GM23248 (cell line): ENCODE measurements around the gene PGRMC1. TPM values are rescaled to one million over a fixed set of nuclear protein-coding genes. Genes with fewer than 3 reads are reported as not detected.

Experiments used
- DNase-seq: peaks from one replicate; pipeline ENCODE4 v3.0.0-alpha.2; 2015
- H2AFZ ChIP-seq: fragments of 200-600 bp; sonication (generic); 2 replicates; pipeline ENCODE4 v1.6.1; 2016; ENCODE audit warnings: antibody characterized with exemption
- H3F3A ChIP-seq: fragments of 200-600 bp; sonication (generic); 2 replicates; pipeline ENCODE4 v1.6.1; 2016; ENCODE audit warnings: mild to moderate bottlenecking, antibody characterized with exemption, mixed run types; ENCODE audit not compliant: insufficient read depth
- H3K27ac ChIP-seq: fragments of 200-600 bp; sonication (generic); 2 replicates; pipeline ENCODE4 v1.5.1; 2016; ENCODE audit warnings: mild to moderate bottlenecking
- H3K27me3 ChIP-seq: fragments of 200-600 bp; sonication (generic); replicated peaks from 2 replicates; pipeline ENCODE4 v1.6.1; 2016; ENCODE audit warnings: mild to moderate bottlenecking; ENCODE audit not compliant: insufficient read depth
- H3K36me3 ChIP-seq: fragments of 200-600 bp; sonication (generic); 2 replicates; pipeline ENCODE4 v1.6.1; 2016; ENCODE audit warnings: low read depth, mild to moderate bottlenecking
- H3K4me1 ChIP-seq: fragments of 200-600 bp; sonication (generic); 2 replicates; pipeline ENCODE4 v1.6.1; 2016; ENCODE audit warnings: mild to moderate bottlenecking; ENCODE audit not compliant: insufficient read depth
- H3K4me2 ChIP-seq: fragments of 200-600 bp; sonication (generic); one replicate; pipeline ENCODE4 v1.6.1; 2016; ENCODE audit warnings: mild to moderate bottlenecking; ENCODE audit not compliant: unreplicated experiment
- H3K4me3 ChIP-seq: fragments of 200-600 bp; sonication (generic); 2 replicates; pipeline ENCODE4 v1.5.1; 2016; ENCODE audit warnings: mild to moderate bottlenecking
- H3K79me2 ChIP-seq: fragments of 200-600 bp; sonication (generic); 2 replicates; pipeline ENCODE4 v1.6.1; 2016; ENCODE audit warnings: mild to moderate bottlenecking; ENCODE audit not compliant: insufficient read depth
- H3K9ac ChIP-seq: fragments of 200-600 bp; sonication (generic); 2 replicates; pipeline ENCODE4 v1.6.1; 2016; ENCODE audit warnings: mild to moderate bottlenecking
- H3K9me2 ChIP-seq: fragments of 200-600 bp; sonication (generic); 2 replicates; pipeline ENCODE4 v1.6.1; 2016; ENCODE audit warnings: mixed run types, mild to moderate bottlenecking, moderate library complexity; ENCODE audit not compliant: insufficient read depth
- H3K9me3 ChIP-seq: fragments of 200-600 bp; sonication (generic); one replicate; pipeline ENCODE4 v1.6.1; 2017; ENCODE audit warnings: low read depth
- H4K20me1 ChIP-seq: fragments of 200-600 bp; sonication (generic); 2 replicates; pipeline ENCODE4 v1.6.0; 2016; ENCODE audit not compliant: insufficient read depth
- EZH2 ChIP-seq: fragments of 200-600 bp; sonication (generic); IDR thresholded peaks from 2 replicates; pipeline ENCODE4 v1.6.1; 2018; ENCODE audit warnings: antibody characterized with exemption, mild to moderate bottlenecking; ENCODE audit not compliant: insufficient read depth, poor library complexity, severe bottlenecking
- EZH2phosphoT487 ChIP-seq: fragments of 200-600 bp; sonication (generic); IDR thresholded peaks from 2 replicates; pipeline ENCODE4 v1.6.1; 2018; ENCODE audit warnings: antibody characterized with exemption, moderate library complexity, mild to moderate bottlenecking, low read depth; ENCODE audit not compliant: insufficient read depth
- WGBS, 2 experiments: methylation state at CpG; one replicate each; pipeline ENCODE4 v1.1.6; 2015 to 2017; ENCODE audit warnings: low lambda C conversion rate in 2 of 2, low coverage in 1 of 2; ENCODE audit errors: missing lambda C conversion rate in 2 of 2; 5-methylcytosine and 5-hydroxymethylcytosine counted together
- in situ Hi-C: fragments of 300-500 bp; cut with MboI; formaldehyde crosslinking; loops from 2 replicates; pipeline ENCODE4 v1.15.0; 2020
- polyA plus RNA-seq: library from polyadenylated mRNA; unstranded; fragments of >200 nt; fragmentation: Nextera tagmentation; extraction: Ambion mirVana; gene quantifications from 2 replicates; pipeline ENCODE4 v1.2.1, GENCODE V29; 2016
- total RNA-seq: library from RNA; depleted of rRNA; stranded (reverse); fragments of >200 nt; shearing (Covaris generic); gene quantifications from 2 replicates; pipeline ENCODE4 v1.2.3, GENCODE V29; 2014

Gene PGRMC1
- total and polyA plus RNA-seq, 2 experiments from 2014 or later, result 176 to 245 TPM

- Histone ChIP-seq H3K9ac (no peak overlapping the region), H3K4me1 (no peaks in the 10 kb centered on the region), H3K4me2 (no peak overlapping the region), H2AFZ (no peak overlapping the region), H3K4me3 (no peak overlapping the region), H3K27me3 (no peaks in the 10 kb centered on the region; the same call in none of the 2 replicates), H3K36me3 (no peaks in the 10 kb centered on the region), H3K79me2 (no peaks in the 10 kb centered on the region), H3K9me3 (no peaks in the 10 kb centered on the region), H4K20me1 (no peaks in the 10 kb centered on the region), H3K27ac (no peak overlapping the region), H3K9me2 (no peaks in the 10 kb centered on the region), H3F3A (no peaks in the 10 kb centered on the region)
- in situ Hi-C loops, result loop anchor here (25.0 kb wide), 1 partner anchor 374 kb away; no protein-coding TSS in a partner anchor
- TF ChIP-seq EZH2, result no peak
- WGBS, 2 experiments, result 80 to 92% methylated on average over 1 of the region's 1 CpG
- DNase-seq, result no peak
These were observed 24.5 kb upstream of the PGRMC1 start for GRCh38 chrX:119211649-119212014.

- H3K4me2 ChIP-seq, result no peak overlapping the region
- no peaks in the 10 kb centered on the region for H3F3A ChIP-seq
- no peak overlapping the region for H2AFZ ChIP-seq
- H3K9me3 ChIP-seq, result no peaks in the 10 kb centered on the region
- no peak overlapping the region for H3K4me3 ChIP-seq
- peak; percentile 49 for DNase-seq
- no peaks in the 10 kb centered on the region for H3K9me2 ChIP-seq
- H3K9ac ChIP-seq, result no peak overlapping the region
- H3K36me3 ChIP-seq, result no peaks in the 10 kb centered on the region
- H3K27ac ChIP-seq, result no peak overlapping the region
- no peaks in the 10 kb centered on the region for H3K79me2 ChIP-seq
- H3K27me3 ChIP-seq, result no peaks in the 10 kb centered on the region
- no peaks in the 10 kb centered on the region for H4K20me1 ChIP-seq
- no peaks in the 10 kb centered on the region for H3K4me1 ChIP-seq
- in situ Hi-C loops, result loop anchor here (25.0 kb wide), 1 partner anchor 381 kb away; no protein-coding TSS in a partner anchor
- 4 to 5% methylated on average over 4 of the region's 4 CpGs for whole genome bisulfite sequencing, 2 experiments
- no peak for TF ChIP-seq EZH2phosphoT487
- TF ChIP-seq EZH2, result no peak
These were observed 17.9 kb upstream of the PGRMC1 start for GRCh38 chrX:119218198-119218597.

GRCh38 chrX:119222932-119223331 lies 13.2 kb upstream of the PGRMC1 start:
- TF ChIP-seq EZH2phosphoT487 (no peak), EZH2 (no peak)
- no peak overlapping the region for H3K27ac ChIP-seq
- H3K79me2 ChIP-seq, result no peaks in the 10 kb centered on the region
- H3K4me2 ChIP-seq, result no peak overlapping the region
- no peak overlapping the region for H3K9ac ChIP-seq
- H3K4me3 ChIP-seq, result no peak overlapping the region
- H3K9me3 ChIP-seq, result no peaks in the 10 kb centered on the region
- H3F3A ChIP-seq, result peaks cover 8% of the 10 kb centered on the region
- peaks cover 5% of the 10 kb centered on the region; the same call in 1 of the 2 replicates for H3K4me1 ChIP-seq
- DNase-seq, result no peak
- WGBS, 2 experiments, result 81 to 89% methylated on average over 5 to 30 of the region's 37 CpGs
- H3K27me3 ChIP-seq, result no peaks in the 10 kb centered on the region
- H3K36me3 ChIP-seq, result no peaks in the 10 kb centered on the region
- H2AFZ ChIP-seq, result no peak overlapping the region
- H4K20me1 ChIP-seq, result no peaks in the 10 kb centered on the region
- H3K9me2 ChIP-seq, result no peaks in the 10 kb centered on the region
- in situ Hi-C loops, result loop anchor here (25.0 kb wide), 1 partner anchor 386 kb away; no protein-coding TSS in a partner anchor

GRCh38 chrX:119223783-119224182 lies 12.3 kb upstream of the PGRMC1 start:
- no peak overlapping the region for H2AFZ ChIP-seq
- no peak overlapping the region for H3K27ac ChIP-seq
- no peaks in the 10 kb centered on the region for H4K20me1 ChIP-seq
- no peak overlapping the region for H3K4me3 ChIP-seq
- no peaks in the 10 kb centered on the region for H3K36me3 ChIP-seq
- TF ChIP-seq EZH2phosphoT487 (no peak), EZH2 (no peak)
- no peaks in the 10 kb centered on the region for H3K79me2 ChIP-seq
- H3F3A ChIP-seq, result peaks cover 17% of the 10 kb centered on the region
- H3K9ac ChIP-seq, result no peak overlapping the region
- DNase-seq, result no peak
- H3K27me3 ChIP-seq, result no peaks in the 10 kb centered on the region
- H3K4me2 ChIP-seq, result no peak overlapping the region
- in situ Hi-C loops, result loop anchor here (25.0 kb wide), 1 partner anchor 386 kb away; no protein-coding TSS in a partner anchor
- H3K9me2 ChIP-seq, result no peaks in the 10 kb centered on the region
- H3K4me1 ChIP-seq, result peaks cover 12% of the 10 kb centered on the region
- H3K9me3 ChIP-seq, result no peaks in the 10 kb centered on the region

- H3K4me3 ChIP-seq, result no peak overlapping the region
- H3K9ac ChIP-seq, result no peak overlapping the region
- no peak overlapping the region for H3K4me2 ChIP-seq
- no peaks in the 10 kb centered on the region for H3K36me3 ChIP-seq
- H3K9me2 ChIP-seq, result no peaks in the 10 kb centered on the region
- H3K27me3 ChIP-seq, result no peaks in the 10 kb centered on the region
- H3K4me1 ChIP-seq, result peaks cover 31% of the 10 kb centered on the region
- no peak overlapping the region for H3K27ac ChIP-seq
- TF ChIP-seq EZH2phosphoT487, result no peak
- H3K79me2 ChIP-seq, result no peaks in the 10 kb centered on the region
- H4K20me1 ChIP-seq, result no peaks in the 10 kb centered on the region
- H2AFZ ChIP-seq, result no peak overlapping the region
- H3K9me3 ChIP-seq, result no peaks in the 10 kb centered on the region
- H3F3A ChIP-seq, result peaks cover 27% of the 10 kb centered on the region
- WGBS, 2 experiments, result 33 to 41% methylated on average over 3 of the region's 3 CpGs
- in situ Hi-C loops, result no loop called here
- no peak for DNase-seq
These were observed 9.6 kb upstream of the PGRMC1 start for GRCh38 chrX:119226446-119226845.
